Activated T-helper 9 cell treated with anti-CD3 and anti-CD28 coated beads, Interleukin-2, amount 50 U/mL, for 16 hours (primary cell): ENCODE data around the gene PDS5A.
A peak's percentile ranks its signal among the peaks of the same experiment; 100 is the strongest.
"Not testable (repeated sequence)": the region's sequence is repeated elsewhere in the genome, so short reads cannot be mapped to it uniquely, and the experiment has no call there.

Experiments used
- DNase-seq: peaks from one replicate; pipeline ENCODE4 v3.0.0-alpha.2; 2020; ENCODE audit warnings: low read depth

Gene PDS5A

GRCh38 chr4:39977489-39978377, at the start of gene PDS5A:
Gene PDS5A, minus strand, starts transcription at chr4:39977911. Its CDS starts 1,334 bp downstream, at chr4:39976577.
- peak; percentile 87 for DNase-seq

GRCh38 chr4:40024049-40024448, 46.3 kb upstream of the PDS5A start:
- DNase-seq: not testable (repeated sequence)

GRCh38 chr4:40021116-40021515, 43.4 kb upstream of the PDS5A start:
- DNase-seq: not testable (repeated sequence)

GRCh38 chr4:40020221-40020620, 42.5 kb upstream of the PDS5A start:
- no peak for DNase-seq

GRCh38 chr4:40016007-40016406, 38.3 kb upstream of the PDS5A start:
- DNase-seq: no peak

- no peak for DNase-seq
These were observed 26.3 kb upstream of the PDS5A start for GRCh38 chr4:40003986-40004385.

GRCh38 chr4:40000711-40001110, 23.0 kb upstream of the PDS5A start:
- no peak for DNase-seq

GRCh38 chr4:39998659-39999345, 21.1 kb upstream of the PDS5A start:
- DNase-seq: no peak

GRCh38 chr4:39996811-39997210, 19.1 kb upstream of the PDS5A start:
- no peak for DNase-seq

GRCh38 chr4:39994406-39994805, 16.7 kb upstream of the PDS5A start:
- no peak for DNase-seq

- not testable (repeated sequence) for DNase-seq
These were observed 11.7 kb upstream of the PDS5A start for GRCh38 chr4:39989381-39989780.

GRCh38 chr4:39987485-39987884, 9.8 kb upstream of the PDS5A start:
- no peak for DNase-seq

- no peak for DNase-seq
These were observed 1.2 kb upstream of the PDS5A start for GRCh38 chr4:39978904-39979303.

- DNase-seq: no peak
These were observed 666 bp upstream of the PDS5A start for GRCh38 chr4:39978378-39978775.

GRCh38 chr4:39976945-39977488, 694 bp downstream of the PDS5A start:
- no peak for DNase-seq

- peak; percentile 51 for DNase-seq
These were observed 1.4 kb downstream of the PDS5A start for GRCh38 chr4:39976141-39976944.

- DNase-seq: no peak
These were observed 2.1 kb downstream of the PDS5A start for GRCh38 chr4:39975488-39976089.

GRCh38 chr4:39973052-39973451, 4.7 kb downstream of the PDS5A start:
- DNase-seq: not testable (repeated sequence)

- DNase-seq: no peak
These were observed 6.8 kb downstream of the PDS5A start for GRCh38 chr4:39970671-39971640.

- no peak for DNase-seq
These were observed 14.1 kb downstream of the PDS5A start for GRCh38 chr4:39963656-39964055.
